Stimulated activated CD8-positive, alpha-beta memory T cell treated with anti-CD3 and anti-CD28 coated beads, Interleukin-7, amount 100 ng/mL, for 48 hours (primary cell): ENCODE measurements around the gene OR52A1.

Source experiments
- DNase-seq, 2 donors: peaks; one replicate each; pipeline ENCODE4 v3.0.0-alpha.2; 2020; ENCODE audit warnings: low read depth in 1 of 2; ENCODE audit errors: extremely low read depth in 1 of 2

The OR52A1 gene

DNA sequence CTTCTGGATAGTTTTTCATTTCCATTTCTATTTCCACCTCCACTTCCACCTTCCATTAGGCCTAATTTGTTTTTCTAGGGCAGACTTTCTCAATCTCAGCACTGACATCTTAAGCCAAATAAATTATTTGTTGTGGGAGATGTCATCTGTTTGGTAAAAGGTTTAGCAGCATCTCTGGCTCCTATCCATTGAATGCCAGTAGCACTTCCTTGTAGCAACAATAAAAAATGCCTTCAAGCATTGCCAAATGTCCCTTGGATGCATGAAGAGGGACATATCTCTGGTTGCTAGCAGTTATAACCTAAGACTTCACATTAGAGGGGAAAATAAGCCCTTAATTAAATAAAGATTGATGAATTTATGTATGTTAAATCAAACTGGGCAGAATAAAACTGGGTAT, 18.3 kb downstream of the OR52A1 start:
- no peak for DNase-seq

DNA sequence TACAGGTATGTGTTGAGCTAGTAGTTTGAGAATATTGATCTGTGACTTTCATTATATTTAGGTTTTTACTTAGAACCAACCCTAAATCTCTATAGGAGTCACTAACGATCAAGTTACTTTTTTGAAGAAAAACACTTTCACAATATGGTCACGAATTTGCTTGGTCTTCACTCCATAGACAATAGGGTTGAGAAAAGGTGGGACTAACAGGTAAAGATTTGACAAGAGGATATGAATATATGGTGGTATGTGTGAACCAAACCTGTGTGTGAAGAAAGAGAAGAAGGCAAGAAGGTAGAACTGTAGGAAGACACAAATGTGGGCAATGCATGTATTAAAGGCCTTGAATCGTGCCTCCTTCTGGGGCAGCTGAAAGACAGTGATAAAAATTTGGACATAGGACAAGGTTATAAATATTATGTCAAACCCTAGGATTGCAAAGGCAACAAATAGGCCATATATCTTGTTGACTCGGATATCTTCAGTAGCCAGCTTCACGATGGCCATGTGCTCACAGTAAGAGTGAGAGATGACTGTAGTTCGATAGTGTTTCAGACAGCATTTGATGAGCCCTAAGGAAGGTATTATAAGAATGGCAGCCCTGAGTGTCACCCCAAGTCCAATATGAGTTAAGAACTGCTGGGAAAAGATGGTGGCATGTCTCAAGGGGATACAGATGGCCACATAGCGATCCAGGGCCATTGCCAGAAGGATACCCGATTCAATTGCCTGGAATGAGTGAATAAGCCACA, 22.8 kb downstream of the OR52A1 start:
- DNase-seq: no peak

- DNase-seq: no peak
Measured at GRCh38 chr11:5129457-5129877, 25.1 kb downstream of the OR52A1 start.

DNA sequence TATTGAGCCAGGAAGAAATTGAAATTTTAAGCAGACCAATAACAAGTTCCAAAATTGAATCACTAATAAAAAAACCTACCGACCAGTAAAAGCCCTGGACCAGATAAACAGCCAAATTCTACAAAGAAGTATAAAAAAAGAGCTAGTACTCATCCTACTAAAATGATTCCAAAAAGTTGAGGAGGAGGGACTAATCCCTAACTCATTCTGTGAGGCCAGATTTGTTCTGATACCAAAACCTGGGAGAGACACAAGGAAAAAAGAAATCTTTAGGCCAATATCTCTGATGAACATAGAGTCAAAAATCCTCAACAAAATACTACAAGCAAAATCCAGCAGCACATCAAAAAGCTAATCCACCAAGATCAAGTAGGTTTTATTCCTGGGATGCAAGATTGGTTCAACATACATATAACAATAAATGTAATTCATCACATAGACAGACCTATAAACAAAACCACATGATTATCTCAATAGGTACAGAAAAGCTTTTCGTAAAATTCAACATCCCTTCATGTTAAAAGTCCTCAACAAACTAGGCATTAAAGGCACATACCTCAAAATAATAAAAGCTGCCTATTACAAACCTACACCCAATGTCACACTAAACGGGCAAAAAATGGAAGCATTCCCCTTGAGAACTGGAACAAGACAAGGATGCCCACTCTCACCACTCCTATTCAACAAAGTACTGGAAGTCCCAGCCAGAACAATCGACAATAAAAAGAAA, 29.5 kb downstream of the OR52A1 start:
- DNase-seq: no peak

DNA sequence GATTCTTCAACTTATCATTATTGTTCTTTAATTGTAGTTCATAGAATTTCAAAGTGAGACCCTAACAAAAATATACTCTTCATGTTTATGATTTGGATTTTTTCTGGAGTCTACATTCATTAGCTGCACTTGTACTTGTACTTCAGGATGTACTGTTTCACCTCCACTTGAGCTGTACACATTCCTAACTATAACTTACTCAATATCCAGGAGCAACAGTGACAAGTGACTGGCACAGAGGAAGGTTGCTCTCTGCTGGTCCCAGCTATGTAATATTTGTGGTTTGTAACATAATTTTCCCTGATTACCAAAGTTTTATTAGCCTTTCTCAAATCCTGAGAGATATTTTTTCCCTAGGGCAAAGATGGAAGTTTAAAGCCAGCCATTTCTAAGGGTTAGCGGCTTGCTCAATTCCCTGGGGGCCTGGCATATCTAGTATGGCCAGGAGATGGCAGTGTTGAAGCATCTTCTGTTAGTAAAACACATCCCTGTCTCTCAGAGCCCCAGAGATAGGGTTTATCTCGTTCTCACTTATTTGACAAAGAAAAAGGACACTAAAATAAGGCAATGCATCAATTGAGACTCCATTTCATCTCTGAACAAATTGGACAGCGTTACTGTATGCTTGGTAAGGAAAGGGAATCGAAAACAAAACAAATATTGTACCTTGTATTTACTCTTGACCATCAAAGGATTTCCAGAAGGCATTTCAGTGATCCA, 30.6 kb downstream of the OR52A1 start:
- DNase-seq: peak in 1 of 2 donors; percentile 8

- DNase-seq: no peak
Measured at GRCh38 chr11:5118893-5119292, 35.7 kb downstream of the OR52A1 start.

GRCh38 chr11:5117588-5117987, 37.0 kb downstream of the OR52A1 start:
- no peak for DNase-seq

GRCh38 chr11:5115339-5115738, 39.2 kb downstream of the OR52A1 start:
- DNase-seq: no peak

GRCh38 chr11:5107285-5107684, 47.3 kb downstream of the OR52A1 start:
- DNase-seq: no peak

GRCh38 chr11:5103066-5103465, 51.5 kb downstream of the OR52A1 start:
- DNase-seq: no peak

- DNase-seq: no peak
Measured at GRCh38 chr11:5102246-5102645, 52.3 kb downstream of the OR52A1 start.

DNA sequence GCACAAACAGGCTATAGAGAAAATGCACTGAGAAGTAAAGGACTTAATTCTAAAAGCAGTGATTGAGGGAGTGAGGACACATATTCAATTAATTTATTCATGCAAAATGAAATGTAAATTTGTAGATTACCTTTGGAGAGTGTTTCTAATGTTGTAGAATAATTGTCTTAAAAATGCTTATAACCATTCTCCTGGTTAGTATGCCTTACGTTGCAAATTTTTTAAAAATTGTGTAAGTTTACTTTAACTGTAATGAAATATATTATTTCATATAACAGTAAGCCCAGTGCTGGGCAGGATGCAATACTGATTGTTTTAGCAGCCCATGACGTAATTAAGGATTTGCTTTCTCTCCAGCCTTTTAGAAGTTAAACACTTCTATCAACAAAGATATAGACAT, 58.5 kb downstream of the OR52A1 start:
- no peak for DNase-seq
